Measurements from ENCODE around the gene PREB.

GRCh38 chr2:27179344-27180000, 45.0 kb upstream of the PREB start:
- no peak for TF ChIP-seq ZNF768 (CRISPR knock-in tag; IDR thresholded peaks at IDR 0.05)
- TF ChIP-seq CHCHD3 (CRISPR knock-in tag; IDR thresholded peaks at IDR 0.05): no peak
- TF ChIP-seq U2AF1 (optimal IDR thresholded peaks at IDR 0.05; ENCODE audit: low read depth, low read length): no peak
- TF ChIP-seq ZNF407 (CRISPR knock-in tag; IDR thresholded peaks at IDR 0.05; ENCODE audit: not compliant biosample characterization): no peak

All from HepG2 (cell line).